GM12892 (cell line): Measurements from ENCODE around the gene MYOD1. TPM values are rescaled to one million over a fixed set of nuclear protein-coding genes. Genes with fewer than 3 reads are reported as not detected.

Experiments
- DNase-seq: peaks from one replicate; pipeline ENCODE4 v3.0.0; 2011; ENCODE audit not compliant: insufficient read length
- FAIRE-seq: peaks from 2 replicates; lab custom pipeline; 2011; peaks lifted over from hg19 to GRCh38; lab: Jason Lieb, UNC
- POLR2A ChIP-seq: IDR thresholded peaks from 2 replicates; pipeline ENCODE4 v1.6.1; 2011; ENCODE audit warnings: low read depth, low read length, control low read depth
- POLR2AphosphoS5 ChIP-seq: IDR thresholded peaks from 2 replicates; pipeline ENCODE4 v1.6.1; 2011; ENCODE audit warnings: low read depth, low read length, control low read depth
- TAF1 ChIP-seq: IDR thresholded peaks from 2 replicates; pipeline ENCODE4 v1.6.1; 2011; ENCODE audit warnings: low read depth, mild to moderate bottlenecking, control low read depth, low read length, borderline replicate concordance
- polyA plus RNA-seq: library from polyadenylated mRNA; unstranded; fragments of >200 nt; gene quantifications from one replicate; pipeline ENCODE4 v1.2.1, GENCODE V29; 2012; ENCODE audit warnings: missing spikeins, inconsistent platforms; ENCODE audit not compliant: missing spikeins

The MYOD1 gene
- not detected for polyA plus RNA-seq

DNA sequence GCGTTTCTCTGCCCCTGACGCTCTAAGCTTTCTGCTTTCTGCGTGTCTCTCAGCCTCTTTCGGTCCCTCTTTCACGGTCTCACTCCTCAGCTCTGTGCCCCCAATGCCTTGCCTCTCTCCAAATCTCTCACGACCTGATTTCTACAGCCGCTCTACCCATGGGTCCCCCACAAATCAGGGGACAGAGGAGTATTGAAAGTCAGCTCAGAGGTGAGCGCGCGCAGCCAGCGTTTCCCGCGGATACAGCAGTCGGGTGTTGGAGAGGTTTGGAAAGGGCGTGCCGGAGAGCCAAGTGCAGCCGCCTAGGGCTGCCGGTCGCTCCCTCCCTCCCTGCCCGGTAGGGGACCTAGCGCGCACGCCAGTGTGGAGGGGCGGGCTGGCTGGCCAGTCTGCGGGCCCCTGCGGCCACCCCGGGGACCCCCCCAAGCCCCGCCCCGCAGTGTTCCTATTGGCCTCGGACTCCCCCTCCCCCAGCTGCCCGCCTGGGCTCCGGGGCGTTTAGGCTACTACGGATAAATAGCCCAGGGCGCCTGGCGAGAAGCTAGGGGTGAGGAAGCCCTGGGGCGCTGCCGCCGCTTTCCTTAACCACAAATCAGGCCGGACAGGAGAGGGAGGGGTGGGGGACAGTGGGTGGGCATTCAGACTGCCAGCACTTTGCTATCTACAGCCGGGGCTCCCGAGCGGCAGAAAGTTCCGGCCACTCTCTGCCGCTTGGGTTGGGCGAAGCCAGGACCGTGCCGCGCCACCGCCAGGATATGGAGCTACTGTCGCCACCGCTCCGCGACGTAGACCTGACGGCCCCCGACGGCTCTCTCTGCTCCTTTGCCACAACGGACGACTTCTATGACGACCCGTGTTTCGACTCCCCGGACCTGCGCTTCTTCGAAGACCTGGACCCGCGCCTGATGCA lies at the start of gene MYOD1:
Gene MYOD1, plus strand, starts transcription at position 544 of the 910 bp plus-strand sequence. Its CDS starts 212 bp downstream, at position 756.
- DNase-seq (no peak), FAIRE-seq (no peak)
- TF ChIP-seq TAF1 (no peak), POLR2A (no peak), POLR2AphosphoS5 (no peak)

DNA sequence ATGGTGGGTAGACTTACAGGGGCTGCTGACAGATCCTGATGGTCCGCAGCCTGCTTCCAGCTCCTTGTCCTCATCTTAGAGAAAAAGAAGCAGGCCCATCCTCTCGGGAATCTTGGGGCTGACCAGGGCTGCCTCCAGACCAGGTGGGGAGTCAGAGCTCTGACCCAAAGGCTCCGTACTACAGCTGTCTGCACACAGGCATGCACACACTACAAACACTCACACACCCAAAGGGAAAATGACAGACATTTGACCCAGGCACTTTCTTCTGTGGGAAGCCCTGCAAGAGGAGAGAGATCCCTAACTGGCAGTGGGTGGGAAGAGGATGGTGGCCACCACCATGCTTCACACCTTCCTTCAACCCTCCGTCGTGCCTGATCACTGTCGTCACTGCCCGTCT lies 46.9 kb upstream of the MYOD1 start:
- no peak for DNase-seq
- no peak for FAIRE-seq
- TF ChIP-seq TAF1 = no peak
- TF ChIP-seq POLR2A = no peak
- no peak for TF ChIP-seq POLR2AphosphoS5

GRCh38 chr11:17673951-17674350 lies 45.4 kb upstream of the MYOD1 start:
- no peak for DNase-seq
- TF ChIP-seq POLR2AphosphoS5 = no peak
- no peak for TF ChIP-seq POLR2A
- no peak for TF ChIP-seq TAF1
- no peak for FAIRE-seq

- TF ChIP-seq POLR2AphosphoS5 (no peak), TAF1 (no peak)
- FAIRE-seq (no peak), DNase-seq (no peak)
These were observed 36.5 kb upstream of the MYOD1 start for GRCh38 chr11:17682848-17683247.

- DNase-seq (no peak), FAIRE-seq (no peak)
- no peak for TF ChIP-seq TAF1
- no peak for TF ChIP-seq POLR2AphosphoS5
- no peak for TF ChIP-seq POLR2A
These were observed 35.8 kb upstream of the MYOD1 start for GRCh38 chr11:17683377-17684161.

GRCh38 chr11:17684550-17684949 lies 34.8 kb upstream of the MYOD1 start:
- TF ChIP-seq POLR2A = no peak
- TF ChIP-seq POLR2AphosphoS5 = no peak
- TF ChIP-seq TAF1 = no peak
- no peak for FAIRE-seq
- DNase-seq = no peak

DNA sequence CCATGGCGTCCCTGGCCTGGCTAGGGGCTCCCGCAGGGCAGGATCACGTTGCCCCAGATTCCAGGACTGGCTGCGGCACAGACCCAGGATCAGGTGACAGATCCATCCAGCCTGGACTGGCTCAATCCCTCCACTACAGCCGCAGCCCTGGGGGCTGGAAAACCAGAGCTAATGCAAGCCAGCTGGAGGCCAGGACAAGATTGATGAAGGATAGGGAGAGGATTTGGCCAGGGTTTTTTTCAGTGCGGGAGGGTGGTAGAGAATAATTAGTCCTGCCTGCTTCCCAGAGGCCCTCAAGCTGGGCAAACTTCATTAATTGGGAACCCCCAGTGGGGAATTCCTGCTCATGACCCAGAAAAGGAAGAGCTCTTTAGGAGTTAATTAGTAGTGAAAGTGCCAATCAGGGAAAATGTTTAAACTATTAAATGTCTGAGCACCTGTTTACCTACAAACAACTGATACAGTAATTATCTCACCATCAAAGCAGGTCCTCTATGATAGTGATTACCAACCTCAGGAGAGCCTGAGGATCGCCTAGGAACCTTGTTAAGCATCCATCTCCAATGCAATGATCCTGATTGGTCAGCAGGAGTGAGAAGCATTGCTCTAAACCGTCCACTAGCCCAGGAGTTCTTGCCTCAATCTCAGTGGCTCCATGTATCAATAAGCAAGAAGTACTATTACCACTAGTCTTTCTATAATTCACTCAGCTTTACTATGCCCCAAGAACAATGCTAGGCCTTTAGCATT lies 33.0 kb upstream of the MYOD1 start:
- DNase-seq (no peak), FAIRE-seq (no peak)
- TF ChIP-seq POLR2AphosphoS5 (no peak), TAF1 (no peak), POLR2A (no peak)

DNA sequence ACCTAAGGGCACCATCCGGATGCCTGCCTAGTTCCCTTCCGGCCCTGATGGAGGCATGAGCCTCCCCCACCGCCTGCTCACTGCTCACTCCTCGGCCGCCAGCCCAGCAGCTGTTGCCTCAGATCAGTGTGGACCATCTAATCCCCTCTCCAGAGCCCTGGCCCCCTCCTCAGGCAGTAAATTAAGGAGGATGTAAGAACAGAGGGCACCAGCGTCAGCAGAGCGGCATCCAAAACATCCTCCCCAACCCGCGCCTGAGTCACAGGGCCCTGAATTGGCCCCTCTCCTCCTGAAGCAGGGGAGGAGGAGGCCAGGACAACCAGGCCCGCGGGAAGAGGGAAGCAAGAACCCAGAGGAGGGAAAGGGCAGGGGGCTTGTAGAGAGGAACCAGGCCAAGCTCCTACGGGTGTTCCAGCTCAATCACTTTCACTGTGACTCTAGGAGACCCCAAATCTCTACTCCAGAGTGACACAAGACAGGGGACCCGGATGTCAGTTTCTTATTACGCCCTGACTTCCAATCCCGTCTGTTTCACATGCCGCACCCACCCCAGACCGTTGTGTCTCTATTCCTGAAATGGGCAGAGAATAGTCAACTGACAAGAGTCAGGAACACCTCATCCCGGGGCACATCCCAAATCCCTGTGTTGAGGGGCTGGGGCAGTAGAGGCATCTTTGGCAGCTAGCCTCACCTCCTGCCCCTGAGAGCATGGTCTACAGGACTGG lies 31.3 kb upstream of the MYOD1 start:
- FAIRE-seq = no peak
- DNase-seq = no peak
- TF ChIP-seq TAF1 (no peak), POLR2AphosphoS5 (no peak), POLR2A (no peak)

- TF ChIP-seq TAF1 = no peak
- TF ChIP-seq POLR2AphosphoS5 = no peak
- no peak for TF ChIP-seq POLR2A
- DNase-seq = no peak
- FAIRE-seq = no peak
These were observed 27.8 kb upstream of the MYOD1 start for GRCh38 chr11:17691550-17691949.

GRCh38 chr11:17691976-17692375 lies 27.4 kb upstream of the MYOD1 start:
- FAIRE-seq = no peak

DNA sequence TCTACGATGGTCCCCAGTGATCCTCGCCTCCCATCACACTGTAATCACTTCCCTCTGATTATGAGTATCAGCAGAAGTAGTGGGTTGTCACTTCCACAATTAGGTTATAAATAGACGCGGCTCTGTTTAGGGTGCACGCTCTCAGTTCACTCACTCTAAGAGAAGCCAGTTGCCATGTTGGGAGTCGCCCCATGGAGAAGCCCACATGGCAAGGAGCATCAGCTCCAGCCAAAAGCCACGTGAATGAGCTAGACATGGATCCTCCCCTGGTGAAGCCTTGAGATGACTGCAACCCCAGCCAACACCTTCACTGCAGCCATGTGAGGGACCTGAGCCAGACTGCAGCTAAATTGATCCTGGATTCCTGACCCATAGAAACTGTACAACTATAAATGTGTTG lies 26.4 kb upstream of the MYOD1 start:
- DNase-seq = no peak
- no peak for FAIRE-seq
- TF ChIP-seq POLR2AphosphoS5 (no peak), TAF1 (no peak), POLR2A (no peak)

More at GRCh38 chr11:17691976-17692375, 27.4 kb upstream of the MYOD1 start:
- no peak for DNase-seq
- TF ChIP-seq POLR2AphosphoS5 (no peak), POLR2A (no peak), TAF1 (no peak)
